SW 1271 (cell line): ENCODE results near the gene IFNA13.
"Not testable (repeated sequence)": the region's sequence is repeated elsewhere in the genome, so short reads cannot be mapped to it uniquely, and the experiment has no call there.

Experiments
- DNase-seq, 2 experiments: peaks; one replicate each; lab custom pipeline; 2025; lab: John Stamatoyannopoulos, UW

Gene IFNA13

GRCh38 chr9:21367957-21368356, at the start of gene IFNA13:
Gene IFNA13, minus strand, starts transcription at chr9:21368057. Its CDS starts 47 bp downstream, at chr9:21368010.
- no peak for DNase-seq

GRCh38 chr9:21415493-21416267, 47.8 kb upstream of the IFNA13 start:
- no peak for DNase-seq

DNA sequence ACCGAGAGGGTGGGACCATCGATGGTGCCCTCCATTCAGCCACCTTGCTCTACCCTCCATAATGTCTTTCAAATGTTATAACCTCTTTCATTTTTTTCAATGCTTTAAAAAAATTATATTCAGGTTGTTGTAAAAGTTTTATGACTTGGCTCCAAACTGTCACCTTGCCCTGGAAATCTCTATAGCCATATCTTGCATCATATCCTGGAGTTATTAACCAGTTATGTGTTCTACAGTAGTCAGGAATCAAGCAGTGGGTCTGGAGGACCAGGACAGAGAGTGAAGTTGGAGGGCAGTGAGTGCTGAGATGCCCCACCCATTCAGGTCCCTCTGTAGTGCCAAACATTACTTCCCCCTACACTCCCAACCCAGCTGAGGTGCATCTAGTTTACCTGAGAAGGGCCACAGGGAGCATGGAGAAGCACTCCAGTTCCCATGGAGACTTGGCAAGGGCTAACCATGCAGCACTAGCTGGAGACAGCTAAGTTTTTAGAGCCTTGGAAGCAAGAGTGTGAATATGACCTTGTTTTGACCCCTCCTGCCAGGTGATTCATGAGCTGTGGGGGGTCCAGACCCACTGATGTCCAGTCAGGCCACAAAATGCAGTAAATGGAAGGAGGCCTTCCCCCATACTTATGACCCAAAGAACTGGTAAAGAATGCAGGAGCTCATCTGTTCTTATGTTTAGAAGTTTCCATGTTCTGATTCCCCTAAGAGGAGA, 46.5 kb upstream of the IFNA13 start:
- DNase-seq = no peak

DNA sequence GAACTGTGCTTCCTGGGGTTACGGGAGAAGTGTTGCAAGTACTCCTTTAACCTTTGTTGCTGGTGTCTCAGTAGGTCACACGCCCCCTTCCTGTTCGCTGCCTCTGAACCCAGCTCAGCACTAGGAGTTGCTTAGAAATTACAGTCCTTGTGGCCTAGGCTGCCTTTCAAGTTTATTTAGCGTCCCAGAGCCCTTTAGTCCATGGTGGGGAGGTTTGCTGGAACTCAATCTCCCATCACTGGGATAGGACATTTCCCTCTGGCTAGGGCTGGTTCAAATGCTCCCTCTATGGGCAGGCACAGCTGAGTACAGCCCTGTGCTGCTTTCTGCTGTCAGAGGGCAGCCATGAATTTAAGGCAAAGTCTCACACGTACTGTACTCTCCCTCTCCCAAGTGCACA, 45.8 kb upstream of the IFNA13 start:
- DNase-seq = no peak

- DNase-seq = no peak
Observed at GRCh38 chr9:21413151-21413550, 45.3 kb upstream of the IFNA13 start.

DNA sequence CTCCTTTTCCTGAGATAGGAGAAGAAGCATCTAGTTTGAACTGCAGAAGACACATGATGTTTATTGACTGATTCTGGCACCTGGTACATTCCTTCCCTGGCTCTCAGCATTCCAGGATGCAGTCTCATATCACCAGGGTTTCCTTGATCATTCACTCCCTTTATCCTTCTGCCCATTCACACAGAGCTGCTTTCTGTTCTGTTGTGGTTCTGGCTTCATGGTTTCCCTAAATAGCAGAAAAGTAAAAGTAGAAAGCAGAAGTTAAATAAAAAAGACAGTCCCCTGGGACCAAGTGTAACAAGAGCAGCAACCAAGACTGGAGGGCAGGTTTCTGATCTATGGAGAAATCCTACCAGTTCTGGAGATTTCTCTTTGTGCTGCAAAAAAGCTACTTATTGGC, 44.2 kb upstream of the IFNA13 start:
- DNase-seq = no peak

DNA sequence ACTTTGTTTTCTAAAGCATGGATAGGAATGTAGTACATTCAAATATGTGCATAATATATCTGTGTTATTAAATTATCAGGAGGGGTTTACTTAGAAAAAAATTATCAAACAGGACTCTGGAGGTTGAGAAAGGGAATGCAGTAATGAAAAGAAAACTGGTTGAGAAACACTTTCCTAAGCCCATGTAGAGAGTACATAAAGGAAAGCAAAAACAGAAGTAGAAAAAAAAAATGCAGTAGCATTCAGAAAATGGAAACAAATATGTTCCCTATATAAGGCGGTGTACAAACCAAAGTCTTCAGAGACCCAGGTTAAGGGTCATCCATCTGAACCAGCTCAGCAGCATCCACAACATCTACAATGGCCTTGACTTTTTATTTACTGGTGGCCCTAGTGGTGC, 41.0 kb upstream of the IFNA13 start, which contains the start of gene IFNA8:
TSS of gene IFNA8 (plus strand) at position 301 of the 400 bp plus-strand sequence. CDS start at position 361, 60 bp downstream.
- DNase-seq = no peak

GRCh38 chr9:21404146-21404545, 36.3 kb upstream of the IFNA13 start:
- no peak for DNase-seq

DNA sequence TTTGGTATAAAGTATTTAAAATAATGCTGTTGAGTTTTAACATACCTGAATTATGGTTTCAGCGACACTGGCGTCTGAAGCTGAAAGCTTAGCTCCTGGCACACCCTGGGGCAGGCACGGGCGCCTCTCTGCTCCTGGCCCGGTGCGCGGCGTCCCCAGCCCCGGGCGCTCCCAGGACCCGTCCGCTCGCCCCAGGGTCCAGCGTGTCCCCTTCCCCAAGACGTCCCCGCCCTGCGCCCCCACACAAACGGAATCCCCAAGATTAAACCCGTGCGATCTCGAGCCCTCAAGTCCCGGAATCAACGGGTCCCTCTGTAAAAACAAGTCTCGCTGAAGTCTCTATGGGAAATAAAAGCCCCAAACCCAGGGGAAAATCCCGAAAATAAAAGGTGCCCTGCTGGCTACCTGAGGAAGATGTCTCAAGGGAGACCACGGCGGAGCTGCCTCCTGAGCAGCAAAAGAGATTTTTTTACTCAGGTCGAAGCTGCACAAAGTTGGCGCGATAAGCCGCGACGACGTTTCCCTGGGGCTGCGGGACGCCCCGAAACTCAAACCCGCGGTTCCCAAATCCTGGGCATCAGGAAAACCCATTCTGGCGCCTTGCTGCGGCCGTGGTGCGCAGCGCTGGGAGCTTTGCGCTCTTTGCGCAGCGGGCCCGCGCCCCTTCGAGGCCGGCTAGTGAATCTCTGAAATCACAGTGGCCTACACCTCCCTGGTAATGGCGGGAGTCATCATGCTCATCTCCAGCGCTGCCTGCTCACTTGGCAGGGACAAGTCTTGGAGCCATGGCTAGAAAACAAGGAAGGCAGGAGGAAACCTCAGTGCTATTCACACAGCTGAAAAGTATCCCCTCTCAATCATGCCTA, 34.8 kb upstream of the IFNA13 start:
- DNase-seq = no peak

DNA sequence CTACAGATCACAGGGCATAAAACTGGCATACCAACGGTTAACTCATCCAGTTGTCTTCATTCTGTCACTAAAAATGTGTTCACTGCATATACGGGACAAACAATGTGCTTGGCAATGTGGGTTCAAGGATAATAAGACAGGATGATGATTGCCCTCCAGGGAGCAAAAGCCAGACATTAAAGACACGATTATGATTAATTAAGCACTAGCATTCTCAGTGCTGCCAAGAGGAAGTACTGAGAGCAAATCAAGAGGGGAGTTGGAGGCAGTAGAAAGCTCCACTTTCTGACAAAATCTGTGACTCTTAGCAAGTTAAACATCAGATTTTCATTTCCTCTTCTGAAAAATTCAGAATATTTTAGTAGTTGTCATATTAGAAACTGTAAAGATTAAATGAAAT, 32.1 kb upstream of the IFNA13 start:
- DNase-seq = no peak

DNA sequence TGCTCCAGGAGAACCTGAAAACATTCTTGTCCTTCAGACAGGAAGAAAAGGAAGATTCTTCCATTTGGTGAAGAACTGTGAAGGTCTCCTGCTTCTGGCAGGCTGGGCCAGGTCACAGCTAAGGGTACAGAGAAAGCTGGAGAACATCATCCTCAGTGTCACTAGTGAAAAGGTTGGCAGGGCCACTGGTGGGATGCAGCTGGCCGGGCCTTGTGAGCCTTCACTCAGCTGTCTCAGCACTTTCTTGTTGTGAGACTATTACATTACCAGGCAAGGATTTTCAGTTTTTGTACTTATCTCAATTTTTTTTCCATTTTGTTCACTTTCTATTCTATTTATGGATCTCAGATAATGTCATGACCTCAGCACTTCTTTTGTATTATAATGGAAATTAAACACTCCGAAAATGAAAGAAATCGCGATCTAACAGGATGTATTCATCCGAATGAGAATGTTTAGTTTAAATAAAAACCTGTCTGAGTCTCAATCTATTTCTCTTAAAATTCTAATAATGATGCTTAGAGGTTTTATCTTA, 31.2 kb upstream of the IFNA13 start:
- DNase-seq = no peak

- DNase-seq = peak in 1 of 2 experiments; percentile 2
Observed at GRCh38 chr9:21395778-21396717, 28.2 kb upstream of the IFNA13 start.

DNA sequence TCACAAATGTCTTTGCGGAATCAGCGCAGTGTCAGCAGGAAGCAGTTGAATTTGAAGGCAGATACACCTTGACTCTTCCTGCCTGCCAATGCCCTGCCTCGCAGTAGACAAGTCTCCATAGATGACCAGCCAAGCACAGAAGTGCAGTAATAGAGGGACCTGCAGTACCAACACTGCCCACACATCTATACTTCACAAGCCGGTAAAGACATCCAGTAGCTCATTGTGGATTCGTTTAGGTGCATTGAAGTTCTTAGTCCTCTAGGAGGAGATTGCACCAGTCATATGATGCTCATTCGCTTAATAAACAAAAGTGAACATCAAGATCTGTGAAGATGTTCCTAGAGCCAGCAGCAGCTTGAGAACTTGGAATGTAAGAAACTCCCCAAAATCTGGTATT, 24.4 kb upstream of the IFNA13 start:
- DNase-seq = peak in 1 of 2 experiments; percentile 10

DNA sequence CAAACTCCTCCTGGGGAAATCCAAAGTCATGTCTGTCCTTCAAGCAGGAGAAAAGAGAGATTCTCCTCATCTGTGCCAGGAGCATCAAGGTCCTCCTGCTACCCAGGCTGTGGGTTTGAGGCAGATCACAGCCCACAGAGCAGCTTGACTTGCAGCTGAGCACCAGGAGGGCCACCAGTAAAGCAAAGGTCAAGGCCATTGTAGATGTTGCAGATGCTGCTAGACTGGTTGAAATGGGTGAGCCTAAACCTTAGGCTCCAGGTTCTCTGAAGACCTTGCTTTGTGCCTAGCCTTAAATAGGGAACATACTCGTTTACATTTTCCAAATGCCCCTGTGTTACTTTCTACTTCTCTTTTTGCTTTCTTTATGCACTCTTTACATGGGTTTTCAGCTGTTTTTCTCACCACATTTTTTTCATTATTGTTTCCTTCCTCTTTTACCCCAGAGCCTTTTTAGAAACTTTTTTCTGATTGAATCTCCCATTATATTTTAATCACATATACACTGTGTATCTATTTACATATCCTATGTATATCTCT, 17.3 kb upstream of the IFNA13 start, which contains the start of gene IFNA2:
TSS of gene IFNA2 (minus strand) at position 268 of the 540 bp plus-strand sequence. CDS start at position 199, 69 bp downstream.
- DNase-seq = no peak

DNA sequence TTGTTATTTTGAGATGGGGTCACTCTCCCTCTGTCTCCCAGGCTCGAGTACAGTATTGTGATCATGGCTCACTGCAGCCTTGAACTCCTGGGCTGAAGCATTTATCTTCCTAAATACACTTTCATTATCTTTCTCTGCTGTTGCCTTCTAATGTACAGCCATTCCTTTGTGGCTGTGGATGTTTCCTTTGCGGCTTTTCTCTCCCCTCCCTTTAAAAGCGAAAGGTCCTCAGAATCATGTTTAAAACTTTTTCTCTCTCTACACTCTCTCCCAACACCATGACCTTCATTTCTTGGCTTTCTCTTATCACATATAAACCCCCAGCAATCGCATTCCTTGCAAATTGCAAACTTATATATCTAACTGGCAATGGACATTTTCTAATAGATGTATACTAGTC, 15.8 kb upstream of the IFNA13 start:
- DNase-seq = no peak

DNA sequence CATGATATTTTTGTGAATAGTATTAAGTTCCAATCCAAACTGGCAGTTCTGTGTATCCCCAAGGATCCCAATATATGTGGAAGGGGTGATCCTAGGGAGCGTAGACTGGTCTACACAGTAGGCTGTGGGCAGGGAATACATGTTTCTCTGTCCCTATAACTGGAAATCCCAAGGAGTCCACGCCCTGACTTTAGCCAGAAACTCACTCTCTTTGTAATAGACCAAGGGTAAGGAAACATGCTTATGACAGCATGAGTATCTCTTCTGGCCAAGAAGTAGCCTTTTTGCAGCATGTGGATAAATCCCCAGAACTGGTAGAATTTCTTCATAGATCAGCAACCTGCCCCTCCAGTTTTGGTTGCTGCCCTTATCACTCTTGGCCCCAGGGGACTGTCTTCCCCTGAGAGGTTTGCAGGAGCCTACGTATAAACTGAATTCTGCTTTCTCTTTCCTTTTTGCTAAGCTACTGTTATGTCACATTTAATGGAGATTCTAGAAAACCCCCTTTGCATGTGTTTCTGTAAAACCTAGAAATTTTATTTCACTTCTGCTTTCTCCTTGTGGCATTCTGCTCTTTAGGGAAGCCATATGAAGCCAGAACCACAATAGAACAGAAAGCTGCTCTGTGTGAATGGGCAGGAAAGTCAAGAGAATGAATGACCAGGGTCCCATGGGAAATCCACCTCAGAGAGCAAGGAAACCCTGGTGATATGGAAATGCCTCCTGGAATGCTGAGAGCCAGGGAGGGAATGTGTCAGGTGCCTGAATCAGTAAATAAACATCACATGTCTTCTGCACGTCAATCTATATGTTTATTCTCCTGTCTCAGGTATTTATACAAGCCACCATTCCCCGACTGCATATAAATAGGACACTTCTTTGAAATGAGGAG, 13.8 kb upstream of the IFNA13 start:
- no peak for DNase-seq

- not testable (repeated sequence) for DNase-seq
Observed at GRCh38 chr9:21371467-21371866, 3.6 kb upstream of the IFNA13 start.

- DNase-seq = not testable (repeated sequence)
Observed at GRCh38 chr9:21367169-21367568, 688 bp downstream of the IFNA13 start.

DNA sequence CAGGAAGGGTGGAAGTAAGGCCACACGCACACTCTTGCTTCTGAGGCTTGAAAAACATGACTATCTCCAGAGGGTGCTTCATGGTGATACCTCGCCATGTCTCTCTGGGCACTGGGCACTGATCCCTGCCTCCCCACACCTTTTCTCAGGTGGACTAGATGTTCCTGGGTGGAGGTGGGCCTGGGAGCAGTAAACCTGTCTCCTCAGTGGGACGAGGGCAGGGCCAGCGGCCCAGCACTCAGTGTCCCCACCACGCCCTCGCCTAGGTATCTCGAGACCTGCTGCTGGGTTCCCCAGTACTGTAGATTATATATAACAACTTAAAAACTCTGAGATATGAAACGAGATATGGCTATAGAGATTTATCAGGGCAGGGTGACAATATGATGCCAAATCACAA, 5.6 kb downstream of the IFNA13 start:
- DNase-seq = no peak
